Fibroblast of mammary gland (primary cell): ENCODE results near the gene LAMA1.
A peak's percentile ranks its signal among the peaks of the same experiment; 100 is the strongest.

ENCODE experiments used
- DNase-seq: peaks from one replicate; pipeline ENCODE4 v3.0.0-alpha.2; 2010; ENCODE audit warnings: low read depth
- H3K4me3 ChIP-seq: 2 replicates; pipeline ENCODE4 v1.5.1; 2011; ENCODE audit warnings: low read depth, mild to moderate bottlenecking, low read length, moderate library complexity; ENCODE audit not compliant: control insufficient read depth
- CTCF ChIP-seq: conservative IDR thresholded peaks from 2 replicates; pipeline ENCODE4 v1.5.1; 2011; ENCODE audit warnings: low read depth, low read length, inconsistent platforms; ENCODE audit not compliant: control insufficient read depth, insufficient read depth

Gene LAMA1

GRCh38 chr18:6927153-6927552, 190.4 kb downstream of the LAMA1 start:
- no peak for DNase-seq
- TF ChIP-seq CTCF = no peak

DNA sequence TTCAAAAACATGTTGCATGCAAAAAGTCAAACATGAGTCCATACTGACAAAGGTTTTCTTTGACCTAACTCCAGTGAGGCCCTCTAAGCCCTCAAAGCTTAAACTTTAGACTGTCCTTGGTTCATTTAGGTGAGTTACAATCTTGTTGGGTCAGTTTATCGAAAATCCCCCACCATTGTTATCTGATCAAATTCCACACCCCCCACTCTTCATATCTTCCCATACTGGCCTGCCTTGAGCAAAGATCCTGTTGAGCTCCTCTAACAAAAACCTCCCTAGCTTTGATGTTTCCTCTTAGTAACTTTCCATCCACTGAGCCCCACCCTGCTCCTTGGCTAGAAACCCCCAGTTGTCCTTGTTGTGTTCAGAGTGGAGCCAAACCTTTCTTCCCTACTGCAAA, 194.4 kb downstream of the LAMA1 start:
- no peak for TF ChIP-seq CTCF
- no peak overlapping the region for H3K4me3 ChIP-seq
- no peak for DNase-seq

More at GRCh38 chr18:6927153-6927552, 190.4 kb downstream of the LAMA1 start:
- no peak overlapping the region for H3K4me3 ChIP-seq

- no peak overlapping the region for H3K4me3 ChIP-seq
- DNase-seq = no peak
- no peak for TF ChIP-seq CTCF
Observed at GRCh38 chr18:6921571-6921970, 196.0 kb downstream of the LAMA1 start.

DNA sequence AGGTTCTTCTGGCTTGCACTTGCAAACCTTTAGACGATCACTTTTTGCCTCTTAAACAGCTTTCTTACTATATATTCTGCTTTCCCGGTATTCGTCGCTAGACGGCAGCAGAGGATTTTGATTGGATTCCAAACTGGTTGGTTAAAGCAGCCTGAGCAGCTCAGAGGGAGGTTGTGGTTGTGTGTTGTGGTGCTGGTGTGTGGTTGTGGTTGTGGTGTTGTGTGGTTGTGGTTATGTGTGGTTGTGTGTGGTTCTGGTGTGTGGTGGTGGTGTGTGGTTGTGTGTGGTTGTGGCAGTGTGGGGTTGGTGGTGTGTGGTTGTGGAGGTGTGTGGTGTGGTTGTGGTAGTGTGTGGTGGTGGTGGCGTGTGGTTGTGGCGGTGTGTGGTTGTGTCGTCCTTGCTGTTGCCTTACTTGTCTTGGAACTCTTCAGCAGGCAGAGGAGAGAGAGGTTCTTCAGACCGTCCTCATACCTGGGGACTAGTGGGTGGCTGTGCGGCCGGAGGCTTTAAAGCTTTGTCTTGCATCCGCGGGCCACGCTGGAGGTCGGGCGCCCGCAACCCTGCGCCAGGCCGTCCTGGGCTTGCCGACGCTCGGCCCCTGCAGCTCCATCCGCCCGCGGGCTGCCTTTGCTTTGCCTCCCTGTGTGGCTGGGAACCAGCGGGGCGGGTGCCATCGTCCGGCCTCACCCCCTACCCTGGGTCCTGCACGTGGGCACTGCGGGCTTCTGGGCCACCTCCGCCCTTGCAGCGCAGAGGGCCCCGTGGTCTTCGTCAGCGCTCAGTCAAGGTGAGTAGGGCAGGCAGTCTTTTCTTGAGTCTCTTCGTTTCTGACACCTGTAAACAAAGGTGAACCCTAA, 197.3 kb downstream of the LAMA1 start:
- no peak overlapping the region for H3K4me3 ChIP-seq
- peak; percentile 77 for DNase-seq
- TF ChIP-seq CTCF = peak; percentile 98

DNA sequence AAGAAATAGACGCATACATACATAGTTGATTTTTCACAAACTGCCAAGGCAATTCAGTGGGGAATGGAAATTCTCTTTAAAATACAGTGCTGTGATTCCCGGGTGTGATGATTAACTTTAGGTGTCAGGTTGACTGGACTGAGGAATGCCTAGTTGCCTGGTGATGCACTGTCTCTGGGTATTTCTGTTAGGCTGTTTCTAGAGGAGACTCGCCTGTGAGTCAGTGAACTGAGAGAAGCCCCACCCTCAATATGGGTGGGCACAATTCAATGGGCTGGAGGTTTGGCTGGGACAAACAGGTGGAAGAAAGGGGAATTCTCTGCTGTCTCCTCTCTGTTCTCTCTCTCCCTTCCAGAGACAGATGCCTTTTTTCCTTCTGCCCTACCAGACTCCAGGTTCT, 200.5 kb downstream of the LAMA1 start:
- no peak overlapping the region for H3K4me3 ChIP-seq
- peak; percentile 18 for DNase-seq

DNA sequence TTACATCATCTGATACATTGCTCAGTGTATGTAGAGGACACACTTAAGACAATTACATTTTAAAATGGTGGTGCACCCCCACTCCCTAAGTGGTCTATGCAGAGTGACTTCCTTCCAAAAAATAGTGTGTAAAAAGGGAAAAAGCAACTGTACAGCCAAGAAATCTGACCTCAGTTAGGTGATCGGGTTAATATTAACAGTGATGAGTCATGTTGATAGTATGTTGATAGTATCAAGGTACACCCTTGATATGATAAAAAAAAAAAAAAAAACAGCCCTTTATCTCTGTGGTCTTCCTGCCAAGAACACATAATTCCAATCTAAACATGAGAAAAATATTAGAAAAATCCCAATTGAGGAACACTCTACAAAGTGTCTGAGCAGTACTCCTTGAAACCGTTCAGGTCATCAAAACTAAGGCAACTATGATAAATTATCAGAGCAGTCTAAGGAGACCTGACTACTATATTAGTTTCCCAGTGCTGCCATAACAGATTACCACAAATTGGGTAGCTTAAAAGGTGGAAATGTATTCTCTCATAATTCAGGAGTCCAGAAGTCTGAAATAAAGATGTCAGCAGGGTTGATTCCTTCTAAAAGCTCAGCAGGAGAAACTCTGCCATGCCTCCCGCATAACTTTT, 216.2 kb downstream of the LAMA1 start:
- no peak for DNase-seq
- no peak for TF ChIP-seq CTCF
- no peak overlapping the region for H3K4me3 ChIP-seq

More for the DNA sequence above, 200.5 kb downstream of the LAMA1 start:
- no peak for TF ChIP-seq CTCF
